ENCODE results near the gene AMBN. TPM values are rescaled to one million over a fixed set of nuclear protein-coding genes. Genes with fewer than 3 reads are reported as not detected.
A peak's percentile ranks its signal among the peaks of the same experiment; 100 is the strongest.

Gene AMBN
- total RNA-seq, 2 experiments from 2014 or later: not detected

GRCh38 chr4:70594196-70594595 is 2.1 kb downstream of the AMBN start:
- H3K4me3 Mint-ChIP-seq: no peak overlapping the region
- no peak for DNase-seq
- no peaks in the 10 kb centered on the region for H3K27me3 Mint-ChIP-seq
- no peaks in the 10 kb centered on the region for H3K4me1 Mint-ChIP-seq
- no peaks in the 10 kb centered on the region for H3K9me3 Mint-ChIP-seq
- no peak overlapping the region for H3K27ac Mint-ChIP-seq
- no peaks in the 10 kb centered on the region for H3K36me3 Mint-ChIP-seq

GRCh38 chr4:70600305-70600704 is 8.2 kb downstream of the AMBN start:
- H3K36me3 Mint-ChIP-seq: no peaks in the 10 kb centered on the region

GRCh38 chr4:70600977-70601376 is 8.9 kb downstream of the AMBN start:
- H3K27me3 Mint-ChIP-seq: no peaks in the 10 kb centered on the region
- no peak overlapping the region for H3K27ac Mint-ChIP-seq
- H3K9me3 Mint-ChIP-seq: no peaks in the 10 kb centered on the region
- DNase-seq: no peak
- H3K4me1 Mint-ChIP-seq: no peaks in the 10 kb centered on the region
- H3K4me3 Mint-ChIP-seq: no peak overlapping the region
- H3K36me3 Mint-ChIP-seq: no peaks in the 10 kb centered on the region

More at GRCh38 chr4:70600305-70600704, 8.2 kb downstream of the AMBN start:
- Mint-ChIP-seq H3K9me3 (no peaks in the 10 kb centered on the region), H3K27me3 (no peaks in the 10 kb centered on the region), H3K4me3 (no peak overlapping the region), H3K4me1 (no peaks in the 10 kb centered on the region), H3K27ac (no peak overlapping the region)
- DNase-seq: no peak

GRCh38 chr4:70601422-70602039 is 9.5 kb downstream of the AMBN start:
- H3K4me1 Mint-ChIP-seq: no peaks in the 10 kb centered on the region

GRCh38 chr4:70603856-70604255 is 11.8 kb downstream of the AMBN start:
- Mint-ChIP-seq H3K4me1 (no peaks in the 10 kb centered on the region), H3K27me3 (peaks cover 3% of the 10 kb centered on the region), H3K9me3 (no peaks in the 10 kb centered on the region), H3K4me3 (no peak overlapping the region), H3K27ac (no peak overlapping the region), H3K36me3 (no peaks in the 10 kb centered on the region)
- DNase-seq: no peak

More at GRCh38 chr4:70601422-70602039, 9.5 kb downstream of the AMBN start:
- no peaks in the 10 kb centered on the region for H3K36me3 Mint-ChIP-seq
- no peak overlapping the region for H3K27ac Mint-ChIP-seq
- H3K27me3 Mint-ChIP-seq: no peaks in the 10 kb centered on the region
- DNase-seq: peak; percentile 54
- H3K9me3 Mint-ChIP-seq: no peaks in the 10 kb centered on the region
- H3K4me3 Mint-ChIP-seq: no peak overlapping the region

- Mint-ChIP-seq H3K36me3 (no peaks in the 10 kb centered on the region), H3K4me1 (no peaks in the 10 kb centered on the region), H3K4me3 (no peak overlapping the region), H3K27ac (no peak overlapping the region), H3K27me3 (peaks cover 9% of the 10 kb centered on the region), H3K9me3 (no peaks in the 10 kb centered on the region)
- no peak for DNase-seq
These were observed 14.4 kb downstream of the AMBN start for GRCh38 chr4:70606459-70606858.

GRCh38 chr4:70607334-70607853 is 15.3 kb downstream of the AMBN start:
- Mint-ChIP-seq H3K4me3 (no peak overlapping the region), H3K4me1 (no peaks in the 10 kb centered on the region), H3K27me3 (peaks cover 15% of the 10 kb centered on the region), H3K9me3 (no peaks in the 10 kb centered on the region), H3K27ac (no peak overlapping the region), H3K36me3 (no peaks in the 10 kb centered on the region)
- no peak for DNase-seq

GRCh38 chr4:70608324-70608723 is 16.3 kb downstream of the AMBN start:
- DNase-seq: no peak
- no peaks in the 10 kb centered on the region for H3K36me3 Mint-ChIP-seq
- H3K27ac Mint-ChIP-seq: no peak overlapping the region
- H3K4me1 Mint-ChIP-seq: peaks cover 2% of the 10 kb centered on the region
- no peak overlapping the region for H3K4me3 Mint-ChIP-seq
- no peaks in the 10 kb centered on the region for H3K9me3 Mint-ChIP-seq
- peaks cover 22% of the 10 kb centered on the region for H3K27me3 Mint-ChIP-seq

GRCh38 chr4:70613306-70614183 is 21.5 kb downstream of the AMBN start:
- H3K4me1 Mint-ChIP-seq: peaks cover 9% of the 10 kb centered on the region
- H3K4me3 Mint-ChIP-seq: no peak overlapping the region
- H3K36me3 Mint-ChIP-seq: no peaks in the 10 kb centered on the region
- no peak overlapping the region for H3K27ac Mint-ChIP-seq
- no peak for DNase-seq
- H3K27me3 Mint-ChIP-seq: peaks cover 25% of the 10 kb centered on the region
- peaks cover 4% of the 10 kb centered on the region for H3K9me3 Mint-ChIP-seq

- no peak for DNase-seq
- no peak overlapping the region for H3K27ac Mint-ChIP-seq
- peaks cover 9% of the 10 kb centered on the region for H3K4me1 Mint-ChIP-seq
- H3K27me3 Mint-ChIP-seq: peaks cover 23% of the 10 kb centered on the region
- H3K9me3 Mint-ChIP-seq: peaks cover 5% of the 10 kb centered on the region
- no peaks in the 10 kb centered on the region for H3K36me3 Mint-ChIP-seq
- H3K4me3 Mint-ChIP-seq: no peak overlapping the region
These were observed 22.1 kb downstream of the AMBN start for GRCh38 chr4:70614184-70614555.

- peaks cover 7% of the 10 kb centered on the region for H3K4me1 Mint-ChIP-seq
- H3K27ac Mint-ChIP-seq: no peak overlapping the region
- no peak for DNase-seq
- peaks cover 5% of the 10 kb centered on the region for H3K9me3 Mint-ChIP-seq
- H3K4me3 Mint-ChIP-seq: no peak overlapping the region
- no peaks in the 10 kb centered on the region for H3K27me3 Mint-ChIP-seq
- H3K36me3 Mint-ChIP-seq: no peaks in the 10 kb centered on the region
These were observed 27.2 kb downstream of the AMBN start for GRCh38 chr4:70619288-70619687.

GRCh38 chr4:70619778-70620177 is 27.7 kb downstream of the AMBN start:
- H3K4me3 Mint-ChIP-seq: no peak overlapping the region
- peaks cover 5% of the 10 kb centered on the region for H3K9me3 Mint-ChIP-seq
- H3K4me1 Mint-ChIP-seq: peaks cover 7% of the 10 kb centered on the region
- no peak overlapping the region for H3K27ac Mint-ChIP-seq
- no peak for DNase-seq
- no peaks in the 10 kb centered on the region for H3K36me3 Mint-ChIP-seq
- H3K27me3 Mint-ChIP-seq: no peaks in the 10 kb centered on the region

GRCh38 chr4:70623323-70623722 is 31.3 kb downstream of the AMBN start:
- H3K4me1 Mint-ChIP-seq: peaks cover 7% of the 10 kb centered on the region
- DNase-seq: no peak
- no peaks in the 10 kb centered on the region for H3K36me3 Mint-ChIP-seq
- no peaks in the 10 kb centered on the region for H3K27me3 Mint-ChIP-seq
- peak overlapping the region; percentile 38 for H3K27ac Mint-ChIP-seq
- H3K4me3 Mint-ChIP-seq: no peak overlapping the region
- H3K9me3 Mint-ChIP-seq: peaks cover 4% of the 10 kb centered on the region

- Mint-ChIP-seq H3K27ac (no peak overlapping the region), H3K4me3 (no peak overlapping the region), H3K27me3 (no peaks in the 10 kb centered on the region), H3K36me3 (no peaks in the 10 kb centered on the region), H3K9me3 (no peaks in the 10 kb centered on the region), H3K4me1 (peaks cover 11% of the 10 kb centered on the region)
- no peak for DNase-seq
These were observed 32.3 kb downstream of the AMBN start for GRCh38 chr4:70624226-70624793.

GRCh38 chr4:70627620-70628019 is 35.6 kb downstream of the AMBN start:
- no peak for DNase-seq
- Mint-ChIP-seq H3K9me3 (no peaks in the 10 kb centered on the region), H3K36me3 (no peaks in the 10 kb centered on the region), H3K4me1 (peaks cover 16% of the 10 kb centered on the region), H3K27me3 (no peaks in the 10 kb centered on the region), H3K27ac (no peak overlapping the region), H3K4me3 (no peak overlapping the region)

All from activated naive CD8-positive, alpha-beta T cell treated with anti-CD3 and anti-CD28 coated beads for 36 hours (primary cell).